Endometrium (tissue), 2 donors: Measurements from ENCODE around the gene OBI1.

ENCODE experiments used
- FAIRE-seq: peaks from 2 replicates; lab custom pipeline; 2012; peaks lifted over from hg19 to GRCh38; lab: Jason Lieb, UNC
- donor health status: control.
- donor health status: control.

Gene OBI1

DNA sequence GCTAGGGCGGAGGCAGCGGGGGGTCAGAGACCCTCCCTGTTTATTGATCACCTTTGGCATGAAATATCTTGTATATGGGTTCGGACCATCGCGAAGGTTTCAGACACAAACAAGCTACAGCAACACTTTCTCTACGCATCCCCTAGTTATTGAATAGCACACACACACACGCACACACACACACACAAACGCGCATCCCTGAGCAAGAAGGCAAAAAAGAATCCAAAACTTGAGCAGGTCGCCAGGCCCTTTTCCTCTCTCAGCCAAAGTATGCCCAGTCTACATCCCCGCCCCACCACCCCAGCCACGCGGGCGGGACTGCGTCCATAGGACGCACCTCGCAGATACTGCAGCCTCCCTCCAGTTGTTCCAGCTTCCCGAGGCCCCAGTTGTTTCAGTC, 71.6 kb downstream of the OBI1 start:
- no peak for FAIRE-seq

DNA sequence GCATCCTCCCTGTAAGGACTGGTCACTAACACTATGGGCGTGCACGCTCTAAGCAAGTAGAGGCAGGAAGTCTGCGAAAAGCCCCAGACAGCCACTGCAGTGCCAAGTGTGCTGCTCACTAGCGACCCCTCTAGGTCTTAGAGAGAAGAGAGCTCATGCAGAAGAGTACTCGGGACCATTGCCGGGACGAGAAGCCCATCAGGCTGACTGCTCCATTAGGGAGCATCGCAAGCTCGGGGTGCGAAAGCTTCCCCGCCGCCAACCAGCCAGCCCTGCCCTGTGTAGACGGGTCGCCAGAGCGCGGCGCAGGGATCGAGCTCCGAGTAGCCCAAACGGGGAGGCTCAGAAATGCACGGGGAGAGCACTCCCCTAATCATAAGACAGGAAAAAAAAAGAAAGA, 72.2 kb downstream of the OBI1 start:
- no peak for FAIRE-seq

DNA sequence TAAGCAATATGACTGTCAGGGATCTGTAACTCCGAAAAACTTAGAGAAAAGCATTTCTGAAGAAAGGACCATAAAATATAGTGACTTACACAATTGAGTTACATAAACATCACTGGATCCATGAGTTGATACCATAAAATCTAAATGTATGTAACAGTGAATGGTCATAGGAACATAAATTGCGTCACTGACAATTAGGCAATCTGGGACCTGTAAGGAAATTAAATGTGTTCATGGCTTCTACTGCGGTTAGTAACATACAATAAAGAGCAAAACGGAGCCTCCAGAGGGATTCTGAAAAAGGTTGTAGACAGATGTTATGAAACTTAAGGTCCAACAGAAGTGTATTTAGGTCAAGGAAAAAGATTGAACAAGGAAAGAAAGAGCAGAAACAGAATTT, 82.7 kb downstream of the OBI1 start:
- no peak for FAIRE-seq

DNA sequence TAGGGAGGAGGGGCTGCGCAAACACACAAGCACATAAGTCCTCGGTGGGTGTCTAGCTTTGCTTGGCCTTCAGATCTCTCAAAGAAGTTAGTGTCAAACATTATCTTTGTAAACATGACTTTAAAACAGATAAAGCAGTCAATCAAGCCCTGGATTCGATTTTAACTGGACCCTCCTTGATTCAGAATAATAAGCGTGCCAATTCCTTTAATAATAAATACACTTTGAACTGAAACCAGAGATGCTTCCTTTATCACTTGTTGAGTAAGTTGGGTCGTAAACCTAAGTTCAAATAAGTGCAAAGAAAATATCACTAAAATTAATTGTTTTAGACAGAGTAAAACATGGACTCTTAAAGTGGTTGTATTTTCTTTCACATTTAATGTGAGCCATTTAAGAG, 86.5 kb downstream of the OBI1 start:
- no peak for FAIRE-seq

DNA sequence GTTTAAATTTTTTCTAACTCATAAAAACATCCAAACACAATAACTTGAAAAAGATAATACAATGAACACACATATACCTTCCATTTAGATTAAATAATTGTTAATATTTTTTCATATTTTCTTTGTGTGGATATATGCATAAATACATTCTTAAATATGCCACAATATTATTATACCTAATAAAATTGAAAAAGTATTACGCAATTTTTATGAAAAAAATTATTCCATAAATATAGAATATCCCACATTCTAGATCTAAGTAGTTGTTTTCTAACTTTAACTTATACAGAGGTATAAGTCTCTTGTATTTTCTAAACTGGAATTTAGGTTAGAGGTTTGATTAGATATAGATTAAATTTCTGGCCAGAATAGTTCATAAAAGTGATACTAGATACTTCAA, 89.9 kb downstream of the OBI1 start:
- FAIRE-seq, result peak; percentile 82

DNA sequence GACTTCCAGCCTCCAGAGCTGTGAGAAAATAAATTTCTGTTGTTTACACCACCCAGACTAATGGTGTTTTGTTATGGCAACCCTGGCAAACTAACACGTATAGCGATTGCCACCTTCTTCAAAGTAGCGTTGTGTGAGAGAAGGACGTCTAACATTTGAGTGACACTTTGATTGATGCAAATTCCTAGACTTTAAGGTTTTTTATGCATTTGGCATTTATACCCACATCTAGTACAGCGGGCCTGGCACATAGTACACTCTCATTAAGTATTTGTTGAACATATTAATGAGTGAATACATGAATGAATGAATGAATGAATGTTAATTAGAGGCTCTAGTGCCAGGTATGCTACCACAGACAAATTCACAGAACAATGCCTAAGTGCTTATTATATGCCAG, 92.3 kb downstream of the OBI1 start:
- no peak for FAIRE-seq
